ENCODE measurements around the gene OR5H2. TPM values are rescaled to one million over a fixed set of nuclear protein-coding genes. Genes with fewer than 3 reads are reported as not detected.

The OR5H2 gene
- total and polyA plus RNA-seq, 2 of the 4 experiments (the other 2 are of a cell fraction): not detected

DNA sequence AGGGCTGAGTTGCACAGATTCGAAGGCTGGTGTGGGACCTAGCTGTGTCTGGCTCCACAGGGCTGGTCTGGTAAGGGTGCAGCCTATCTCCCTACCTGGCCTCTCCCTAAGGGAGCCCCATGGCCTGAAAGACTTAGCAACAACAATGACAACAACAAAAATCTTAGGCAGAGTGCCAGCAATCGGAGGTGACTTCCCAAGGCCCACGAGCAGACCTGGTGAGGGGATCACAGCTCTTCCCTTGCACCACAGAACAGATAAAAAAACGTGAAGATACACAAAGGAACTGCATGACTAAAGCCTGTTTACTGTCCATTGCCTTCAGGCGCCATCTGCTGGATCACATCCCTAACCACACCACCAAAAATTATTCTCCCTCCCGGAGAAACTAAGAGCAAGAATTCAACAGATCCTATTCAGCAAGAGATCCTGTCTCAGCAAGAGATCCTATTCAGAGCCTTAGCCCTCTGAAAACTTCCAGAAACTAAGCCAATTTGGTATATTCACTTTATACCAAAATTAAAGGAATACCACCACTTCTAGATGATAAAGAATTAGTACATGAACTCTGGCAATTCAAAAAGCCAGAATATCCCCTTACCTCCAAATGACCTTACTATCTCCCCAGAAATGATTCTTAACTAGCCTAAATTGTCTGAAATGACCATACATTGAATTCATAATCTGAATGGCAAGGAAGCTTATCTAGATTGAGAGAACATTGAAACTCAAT, 47.3 kb downstream of the OR5H2 start:
- H3K4me1 ChIP-seq (ENCODE audit: control insufficient read depth, insufficient read depth, low read length): no peaks in the 10 kb centered on the region
- intact Hi-C loops (cut with micrococcal nuclease) (loop anchor here (1.0 to 10.0 kb wide), 3 partner anchors 141 to 535 kb away; no protein-coding TSS in a partner anchor), dilution Hi-C loops (cut with HindIII; ENCODE audit: low sequenced_read_pairs, unreplicated experiment) (loop anchor here (25.0 kb wide), 1 partner anchor 292 kb away; the partner anchor contains the start of gene GABRR3), in situ Hi-C loops (cut with MboI; ENCODE audit: low sequenced_read_pairs) (loop anchor here (5.0 to 25.0 kb wide), 3 partner anchors 233 to 542 kb away; no protein-coding TSS in a partner anchor)
- 0% methylated on average over 2 of the region's 6 CpGs; no CpG with 5 or more reads in 1 of the 2 experiments for WGBS, 2 experiments (ENCODE audit: extremely low coverage in 2 of 2, insufficient read length in 1 of 2)
- no peak overlapping the region for H3K4ac ChIP-seq (ENCODE audit: low read depth, low read length)
- H2AK5ac ChIP-seq (ENCODE audit: low read depth, low read length): no peak overlapping the region
- H2AK9ac ChIP-seq (replicated peaks; ENCODE audit: low read depth, low read length, poor library complexity): no peak overlapping the region
- H3K9me1 ChIP-seq (ENCODE audit: insufficient read depth, low read length): no peaks in the 10 kb centered on the region
- H2AFZ ChIP-seq (replicated peaks; ENCODE audit: low read length, poor library complexity): peak overlapping the region; percentile 35
- H3K9ac ChIP-seq (ENCODE audit: low read depth, low read length): no peak overlapping the region
- no peak overlapping the region for H2BK5ac ChIP-seq (ENCODE audit: low read depth, low read length, poor library complexity, severe bottlenecking)
- DNase-seq (peak; percentile 51), ATAC-seq (ENCODE audit: low read depth) (peak; percentile 93)
- H2BK120ac ChIP-seq (ENCODE audit: low read depth, low read length): no peak overlapping the region
- no peak overlapping the region for H3K4me3 ChIP-seq (ENCODE audit: insufficient read depth, low read depth, low read length)
- no peak overlapping the region for H3K4me2 ChIP-seq (ENCODE audit: low read depth, low read length)
- H3K36me3 ChIP-seq (ENCODE audit: control insufficient read depth, insufficient read depth, low read length): no peaks in the 10 kb centered on the region
- H2BK15ac ChIP-seq (ENCODE audit: low read depth, low read length): no peak overlapping the region
- no peak overlapping the region for H3K56ac ChIP-seq (ENCODE audit: extremely low read depth, insufficient read depth, low read length)
- ChIA-PET CTCF (interaction anchor here (2.8 kb wide), 1 partner anchor 290 kb away, joined by 16 read pairs; no protein-coding TSS in a partner anchor), POLR2A (ENCODE audit: unreplicated experiment) (no interaction called here)
- no peak overlapping the region for H3K14ac ChIP-seq (replicated peaks; ENCODE audit: low read depth, low read length)
- peaks cover 3% of the 10 kb centered on the region; the same call in 1 of the 2 replicates for H3K27me3 ChIP-seq (ENCODE audit: control insufficient read depth, insufficient read depth, low read length)
- no peak overlapping the region for H3K23ac ChIP-seq (ENCODE audit: low read depth, low read length)
- H3K9me3 ChIP-seq (ENCODE audit: control insufficient read depth, insufficient read depth, low read length): no peaks in the 10 kb centered on the region
- no peaks in the 10 kb centered on the region for H3K79me1 ChIP-seq (ENCODE audit: low read depth in 1 of 2, low read length in 2 of 2)
- no TSS peak for BruUV-seq (replicated peaks)
- H3K18ac ChIP-seq (ENCODE audit: low read depth, low read length): no peak overlapping the region
- no peak overlapping the region for H4K91ac ChIP-seq (ENCODE audit: insufficient read depth, low read depth, low read length)
- H2BK20ac ChIP-seq (ENCODE audit: low read depth, low read length): no peak overlapping the region
- no peaks in the 10 kb centered on the region for H4K20me1 ChIP-seq (ENCODE audit: insufficient read depth, low read length)
- no peak overlapping the region for H4K5ac ChIP-seq (ENCODE audit: low read depth, low read length)
- no peak overlapping the region for H4K8ac ChIP-seq (ENCODE audit: low read depth in 2 of 2, low read length in 2 of 2)
- no peak overlapping the region for H3K27ac ChIP-seq (ENCODE audit: insufficient read depth, low read length)
- TF ChIP-seq CEBPB (IDR thresholded peaks at IDR 0.05; ENCODE audit: low read depth, low read length): no peak
- TF ChIP-seq CHD1 (IDR thresholded peaks at IDR 0.05; ENCODE audit: low read depth, low read length): no peak
- TF ChIP-seq POLR2A (IDR thresholded peaks at IDR 0.05; ENCODE audit: low read depth, low read length): no peak
- TF ChIP-seq RFX5 (IDR thresholded peaks at IDR 0.05; ENCODE audit: low read depth, low read length): no peak
- TF ChIP-seq, protein P1, sequence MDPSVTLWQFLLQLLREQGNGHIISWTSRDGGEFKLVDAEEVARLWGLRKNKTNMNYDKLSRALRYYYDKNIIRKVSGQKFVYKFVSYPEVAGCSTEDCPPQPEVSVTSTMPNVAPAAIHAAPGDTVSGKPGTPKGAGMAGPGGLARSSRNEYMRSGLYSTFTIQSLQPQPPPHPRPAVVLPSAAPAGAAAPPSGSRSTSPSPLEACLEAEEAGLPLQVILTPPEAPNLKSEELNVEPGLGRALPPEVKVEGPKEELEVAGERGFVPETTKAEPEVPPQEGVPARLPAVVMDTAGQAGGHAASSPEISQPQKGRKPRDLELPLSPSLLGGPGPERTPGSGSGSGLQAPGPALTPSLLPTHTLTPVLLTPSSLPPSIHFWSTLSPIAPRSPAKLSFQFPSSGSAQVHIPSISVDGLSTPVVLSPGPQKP (IDR thresholded peaks at IDR 0.05; ENCODE audit: borderline replicate concordance, low read depth, low read length): no peak
- no peak for TF ChIP-seq FOS (IDR thresholded peaks at IDR 0.05; ENCODE audit: low read depth, low read length)
- no peak for TF ChIP-seq MAFK (IDR thresholded peaks at IDR 0.05; ENCODE audit: low read depth, low read length)
- TF ChIP-seq SMC3 (IDR thresholded peaks at IDR 0.05; ENCODE audit: low read depth, low read length): peak; percentile 75
- TF ChIP-seq, protein P2, sequence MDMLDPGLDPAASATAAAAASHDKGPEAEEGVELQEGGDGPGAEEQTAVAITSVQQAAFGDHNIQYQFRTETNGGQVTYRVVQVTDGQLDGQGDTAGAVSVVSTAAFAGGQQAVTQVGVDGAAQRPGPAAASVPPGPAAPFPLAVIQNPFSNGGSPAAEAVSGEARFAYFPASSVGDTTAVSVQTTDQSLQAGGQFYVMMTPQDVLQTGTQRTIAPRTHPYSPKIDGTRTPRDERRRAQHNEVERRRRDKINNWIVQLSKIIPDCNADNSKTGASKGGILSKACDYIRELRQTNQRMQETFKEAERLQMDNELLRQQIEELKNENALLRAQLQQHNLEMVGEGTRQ (IDR thresholded peaks at IDR 0.05; ENCODE audit: low read depth, low read length): no peak
- TF ChIP-seq MAZ (IDR thresholded peaks at IDR 0.05; ENCODE audit: borderline replicate concordance, low read depth, low read length): no peak
- TF ChIP-seq RAD21 (IDR thresholded peaks at IDR 0.05; ENCODE audit: low read length): peak; percentile 62
- no peak for TF ChIP-seq RCOR1 (IDR thresholded peaks at IDR 0.05; ENCODE audit: insufficient replicate concordance, low read length)
- no peak for TF ChIP-seq MXI1 (IDR thresholded peaks at IDR 0.05; ENCODE audit: borderline replicate concordance, low read depth, low read length)
- TF ChIP-seq NFE2L2 (IDR thresholded peaks at IDR 0.05; ENCODE audit: low read depth, low read length): no peak
- TF ChIP-seq BHLHE40 (IDR thresholded peaks at IDR 0.05; ENCODE audit: low read depth, low read length): no peak
